ENCODE measurements around the gene BCL11B. TPM values are rescaled to one million over a fixed set of nuclear protein-coding genes. Genes with fewer than 3 reads are reported as not detected.

BCL11B gene
- total RNA-seq, 1 experiment from 2014 or later = 0.84 TPM

DNA sequence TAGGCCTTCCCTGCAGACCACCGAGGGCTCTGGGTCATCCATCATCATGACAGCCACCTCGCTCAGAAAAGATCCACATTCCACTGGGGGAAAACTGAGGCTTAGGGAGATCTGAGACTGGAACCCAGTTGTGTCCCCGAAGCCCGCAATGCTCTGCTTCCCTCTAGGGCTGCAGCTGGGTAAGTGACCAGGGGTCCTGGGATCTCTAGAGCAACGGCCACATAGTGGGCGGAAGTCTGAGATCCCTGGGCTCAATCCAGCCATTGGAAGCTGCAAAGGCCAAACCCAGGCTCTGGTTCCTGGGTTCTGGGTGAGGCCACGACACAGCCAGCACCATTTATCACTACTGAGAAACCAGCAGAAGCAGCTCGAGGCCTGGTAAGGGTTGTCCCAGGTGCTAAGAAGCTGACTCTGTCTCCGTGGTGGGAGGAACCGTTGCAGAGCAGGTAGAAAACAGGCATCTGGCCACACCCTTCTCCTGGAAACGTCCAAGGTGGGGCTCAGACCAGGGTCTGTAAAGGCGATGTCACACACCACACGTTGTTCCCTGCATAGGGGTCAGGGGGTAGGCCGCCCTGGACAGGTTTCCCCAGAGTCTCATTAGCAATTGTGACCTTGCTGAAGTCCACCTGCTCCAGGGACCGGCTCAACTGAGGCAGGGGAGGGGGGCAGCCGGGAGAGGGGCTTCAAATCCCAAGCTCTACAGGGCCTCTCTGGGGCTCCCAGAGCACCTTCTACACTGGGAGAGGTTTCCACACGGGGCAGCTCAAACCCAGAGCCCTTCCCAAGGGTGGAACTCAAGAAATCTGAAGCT, 38.6 kb downstream of the BCL11B start:
- Mint-ChIP-seq H3K4me3 (ENCODE audit: unreplicated experiment) (no peak overlapping the region), H3K27me3 (ENCODE audit: insufficient read depth, unreplicated experiment) (no peaks in the 10 kb centered on the region), H3K9me3 (ENCODE audit: unreplicated experiment) (peaks cover 7% of the 10 kb centered on the region), H3K4me1 (ENCODE audit: insufficient read depth, unreplicated experiment) (no peaks in the 10 kb centered on the region), H3K27ac (ENCODE audit: low read depth, unreplicated experiment) (no peak overlapping the region), H3K36me3 (ENCODE audit: insufficient read depth, unreplicated experiment) (no peaks in the 10 kb centered on the region)
- no peak for DNase-seq (ENCODE audit: unreplicated experiment)
- TF ChIP-seq, protein P1, sequence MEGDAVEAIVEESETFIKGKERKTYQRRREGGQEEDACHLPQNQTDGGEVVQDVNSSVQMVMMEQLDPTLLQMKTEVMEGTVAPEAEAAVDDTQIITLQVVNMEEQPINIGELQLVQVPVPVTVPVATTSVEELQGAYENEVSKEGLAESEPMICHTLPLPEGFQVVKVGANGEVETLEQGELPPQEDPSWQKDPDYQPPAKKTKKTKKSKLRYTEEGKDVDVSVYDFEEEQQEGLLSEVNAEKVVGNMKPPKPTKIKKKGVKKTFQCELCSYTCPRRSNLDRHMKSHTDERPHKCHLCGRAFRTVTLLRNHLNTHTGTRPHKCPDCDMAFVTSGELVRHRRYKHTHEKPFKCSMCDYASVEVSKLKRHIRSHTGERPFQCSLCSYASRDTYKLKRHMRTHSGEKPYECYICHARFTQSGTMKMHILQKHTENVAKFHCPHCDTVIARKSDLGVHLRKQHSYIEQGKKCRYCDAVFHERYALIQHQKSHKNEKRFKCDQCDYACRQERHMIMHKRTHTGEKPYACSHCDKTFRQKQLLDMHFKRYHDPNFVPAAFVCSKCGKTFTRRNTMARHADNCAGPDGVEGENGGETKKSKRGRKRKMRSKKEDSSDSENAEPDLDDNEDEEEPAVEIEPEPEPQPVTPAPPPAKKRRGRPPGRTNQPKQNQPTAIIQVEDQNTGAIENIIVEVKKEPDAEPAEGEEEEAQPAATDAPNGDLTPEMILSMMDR (IDR thresholded peaks at IDR 0.05; ENCODE audit: unreplicated experiment) = no peak
- intact Hi-C loops (cut with micrococcal nuclease) = no loop called here
- no TSS peak for BruUV-seq (replicated peaks)
- ChIA-PET POLR2A (interaction anchor here (1.2 kb wide), 1 partner anchor 280 kb away, joined by 3 read pairs; no protein-coding TSS in a partner anchor), CTCF (interaction anchor here (0.6 kb wide), 1 partner anchor 299 kb away, joined by 6 read pairs; no protein-coding TSS in a partner anchor)

- TF ChIP-seq, protein P1 (IDR thresholded peaks at IDR 0.05; ENCODE audit: unreplicated experiment) = no peak
- ChIA-PET CTCF (interaction anchor here (0.6 kb wide), 1 partner anchor 1610 kb away, joined by 3 read pairs; no protein-coding TSS in a partner anchor), POLR2A (no interaction called here)
- Mint-ChIP-seq H3K27ac (ENCODE audit: low read depth, unreplicated experiment) (no peak overlapping the region), H3K4me1 (ENCODE audit: insufficient read depth, unreplicated experiment) (no peaks in the 10 kb centered on the region), H3K36me3 (ENCODE audit: insufficient read depth, unreplicated experiment) (no peaks in the 10 kb centered on the region), H3K9me3 (ENCODE audit: unreplicated experiment) (peaks cover 7% of the 10 kb centered on the region), H3K4me3 (ENCODE audit: unreplicated experiment) (no peak overlapping the region), H3K27me3 (ENCODE audit: insufficient read depth, unreplicated experiment) (no peaks in the 10 kb centered on the region)
- intact Hi-C loops (cut with micrococcal nuclease) = no loop called here
- DNase-seq (ENCODE audit: unreplicated experiment) = no peak
- no TSS peak for BruUV-seq (replicated peaks)
These were observed 39.2 kb downstream of the BCL11B start for GRCh38 chr14:99232714-99233214.

- intact Hi-C loops (cut with micrococcal nuclease) = no loop called here
- H3K4me1 Mint-ChIP-seq (ENCODE audit: insufficient read depth, unreplicated experiment) = no peaks in the 10 kb centered on the region
- H3K27ac Mint-ChIP-seq (ENCODE audit: low read depth, unreplicated experiment) = no peak overlapping the region
These were observed 39.9 kb downstream of the BCL11B start for GRCh38 chr14:99231850-99232713.

More at GRCh38 chr14:99231850-99232713, 39.9 kb downstream of the BCL11B start:
- ChIA-PET CTCF (interaction anchor here (0.6 kb wide), 1 partner anchor 1609 kb away, joined by 3 read pairs; no protein-coding TSS in a partner anchor), POLR2A (no interaction called here)
- Mint-ChIP-seq H3K36me3 (ENCODE audit: insufficient read depth, unreplicated experiment) (no peaks in the 10 kb centered on the region), H3K27me3 (ENCODE audit: insufficient read depth, unreplicated experiment) (no peaks in the 10 kb centered on the region), H3K4me3 (ENCODE audit: unreplicated experiment) (no peak overlapping the region), H3K9me3 (ENCODE audit: unreplicated experiment) (peaks cover 7% of the 10 kb centered on the region)
- no peak for DNase-seq (ENCODE audit: unreplicated experiment)
- TF ChIP-seq, protein P1 (IDR thresholded peaks at IDR 0.05; ENCODE audit: unreplicated experiment) = no peak
- BruUV-seq (replicated peaks) = no TSS peak

All from MCF 10A (cell line).